Cardiac fibroblast (primary cell): ENCODE measurements around the gene SFMBT2.

Source experiments
- DNase-seq, 2 donors: peaks; one replicate each; pipeline versions ENCODE4 v3.0.0 to v3.0.0-alpha.2; 2010; ENCODE audit warnings: low read depth in 2 of 2
- H3K4me3 ChIP-seq, 2 donors: replicated peaks in 1 of 2; 1 replicate in 1 of 2; 2 replicates in 1 of 2; pipeline ENCODE4 v1.5.1; 2011; ENCODE audit warnings: low read depth in 2 of 2, low read length in 2 of 2, mild to moderate bottlenecking in 2 of 2, moderate library complexity in 1 of 2
- CTCF ChIP-seq: IDR thresholded peaks from one replicate; pipeline ENCODE4 v1.5.1; 2011; ENCODE audit warnings: low read depth, mild to moderate bottlenecking, low read length, inconsistent platforms

The SFMBT2 gene

GRCh38 chr10:7435674-7436073, 24.8 kb upstream of the SFMBT2 start:
- no peak overlapping the region for H3K4me3 ChIP-seq
- no peak for TF ChIP-seq CTCF
- DNase-seq, result no peak

GRCh38 chr10:7434378-7434777, 23.5 kb upstream of the SFMBT2 start:
- no peak for DNase-seq
- H3K4me3 ChIP-seq, result no peak overlapping the region
- no peak for TF ChIP-seq CTCF

- no peak overlapping the region for H3K4me3 ChIP-seq
- no peak for DNase-seq
These were observed 23.0 kb upstream of the SFMBT2 start for GRCh38 chr10:7433861-7434260.

GRCh38 chr10:7432884-7433726, 22.3 kb upstream of the SFMBT2 start:
- H3K4me3 ChIP-seq, result no peak overlapping the region
- no peak for TF ChIP-seq CTCF
- no peak for DNase-seq

More at GRCh38 chr10:7433861-7434260, 23.0 kb upstream of the SFMBT2 start:
- no peak for TF ChIP-seq CTCF

GRCh38 chr10:7428673-7429350, 18.0 kb upstream of the SFMBT2 start:
- DNase-seq, result no peak
- TF ChIP-seq CTCF, result no peak

GRCh38 chr10:7426349-7426748, 15.5 kb upstream of the SFMBT2 start:
- no peak for TF ChIP-seq CTCF

More at GRCh38 chr10:7428673-7429350, 18.0 kb upstream of the SFMBT2 start:
- no peak overlapping the region for H3K4me3 ChIP-seq

More at GRCh38 chr10:7426349-7426748, 15.5 kb upstream of the SFMBT2 start:
- H3K4me3 ChIP-seq, result no peak overlapping the region
- no peak for DNase-seq
